HG02571 (cell line): Measurements from ENCODE around the gene RBM24.

Experiments
- ATAC-seq: cut with Tn5 transposase; IDR thresholded peaks from one replicate; pipeline ENCODE4 v1.9.1; 2021; ENCODE audit warnings: mild to moderate bottlenecking, moderate library complexity; ENCODE audit not compliant: unreplicated experiment

The RBM24 gene

DNA sequence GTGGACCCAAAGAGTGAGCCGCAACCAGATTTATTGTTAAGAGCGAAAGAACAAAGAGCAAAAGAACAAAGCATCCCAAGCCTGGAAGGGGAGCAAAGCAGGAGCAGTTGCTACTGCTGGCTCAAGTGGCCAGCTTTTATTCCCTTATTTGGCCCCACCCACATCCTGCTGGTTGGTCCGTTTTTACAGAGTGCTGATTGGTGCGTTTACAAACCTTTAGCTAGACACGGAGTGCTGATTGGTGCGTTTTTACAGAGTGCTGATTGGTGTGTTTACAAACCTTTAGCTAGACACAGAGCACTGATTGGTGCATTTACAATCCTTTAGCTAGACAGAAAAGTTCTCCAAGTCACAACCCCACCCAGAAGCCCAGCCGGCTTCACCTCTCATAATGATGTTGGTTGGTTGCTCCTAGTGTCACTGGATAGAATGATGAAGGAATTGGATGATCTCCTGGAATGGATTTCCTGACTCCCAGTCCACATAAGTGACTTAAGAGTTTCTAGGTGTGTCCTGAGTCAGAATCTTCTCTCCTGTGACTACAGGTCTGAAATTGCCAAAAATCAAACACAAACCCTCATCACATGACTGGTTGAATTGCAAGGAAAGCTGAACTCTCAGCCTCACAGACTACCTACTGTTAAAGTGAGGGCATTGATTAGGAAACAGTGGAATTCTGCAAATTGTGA, 60.1 kb downstream of the RBM24 start:
- ATAC-seq = no peak

GRCh38 chr6:17341891-17342290, 60.7 kb downstream of the RBM24 start:
- ATAC-seq = no peak

GRCh38 chr6:17343215-17343614, 62.1 kb downstream of the RBM24 start:
- no peak for ATAC-seq
